ENCODE results near the gene C19orf25. TPM values are rescaled to one million over a fixed set of nuclear protein-coding genes. Genes with fewer than 3 reads are reported as not detected.

The C19orf25 gene
- total RNA-seq, 1 donor from 2014 or later: 37.1 TPM

- intact Hi-C loops (cut with micrococcal nuclease): loop anchor here (5.0 kb wide), 1 partner anchor 294 kb away; no protein-coding TSS in a partner anchor
- no peaks in the 10 kb centered on the region for H3K4me1 Mint-ChIP-seq (ENCODE audit: low read depth)
- no peak for DNase-seq (ENCODE audit: low spot score)
- no peaks in the 10 kb centered on the region for H3K36me3 Mint-ChIP-seq (ENCODE audit: low read depth)
- H3K27me3 Mint-ChIP-seq (ENCODE audit: insufficient read depth): peaks cover 14% of the 10 kb centered on the region
- H3K4me3 Mint-ChIP-seq: peak overlapping the region; percentile 26
- H3K9me3 Mint-ChIP-seq: no peaks in the 10 kb centered on the region
- H3K27ac Mint-ChIP-seq: no peak overlapping the region
Measured at GRCh38 chr19:1468274-1468820, 10.7 kb downstream of the C19orf25 start.

- H3K4me1 Mint-ChIP-seq (ENCODE audit: low read depth): no peaks in the 10 kb centered on the region
- intact Hi-C loops (cut with micrococcal nuclease): loop anchor here (5.0 kb wide), 1 partner anchor 295 kb away; no protein-coding TSS in a partner anchor
- no peak for DNase-seq (ENCODE audit: low spot score)
- H3K27ac Mint-ChIP-seq: no peak overlapping the region
- no peaks in the 10 kb centered on the region for H3K9me3 Mint-ChIP-seq
- H3K27me3 Mint-ChIP-seq (ENCODE audit: insufficient read depth): peaks cover 11% of the 10 kb centered on the region
- H3K36me3 Mint-ChIP-seq (ENCODE audit: low read depth): no peaks in the 10 kb centered on the region
- no peak overlapping the region for H3K4me3 Mint-ChIP-seq
Measured at GRCh38 chr19:1467490-1468273, 11.3 kb downstream of the C19orf25 start.

GRCh38 chr19:1467215-1467489 is 11.9 kb downstream of the C19orf25 start:
- peaks cover 11% of the 10 kb centered on the region for H3K27me3 Mint-ChIP-seq (ENCODE audit: insufficient read depth)
- H3K9me3 Mint-ChIP-seq: no peaks in the 10 kb centered on the region
- no peaks in the 10 kb centered on the region for H3K4me1 Mint-ChIP-seq (ENCODE audit: low read depth)
- no peak overlapping the region for H3K4me3 Mint-ChIP-seq
- DNase-seq (ENCODE audit: low spot score): no peak
- no peaks in the 10 kb centered on the region for H3K36me3 Mint-ChIP-seq (ENCODE audit: low read depth)
- no peak overlapping the region for H3K27ac Mint-ChIP-seq
- intact Hi-C loops (cut with micrococcal nuclease): loop anchor here (5.0 kb wide), 1 partner anchor 295 kb away; no protein-coding TSS in a partner anchor

- H3K4me1 Mint-ChIP-seq (ENCODE audit: low read depth): no peaks in the 10 kb centered on the region
- intact Hi-C loops (cut with micrococcal nuclease): loop anchor here (5.0 kb wide), 1 partner anchor 296 kb away; no protein-coding TSS in a partner anchor
- no peaks in the 10 kb centered on the region for H3K9me3 Mint-ChIP-seq
Measured at GRCh38 chr19:1466461-1467214, 12.4 kb downstream of the C19orf25 start.

GRCh38 chr19:1466018-1466460 is 13.0 kb downstream of the C19orf25 start:
- H3K27ac Mint-ChIP-seq: no peak overlapping the region
- no peaks in the 10 kb centered on the region for H3K9me3 Mint-ChIP-seq
- peaks cover 7% of the 10 kb centered on the region for H3K27me3 Mint-ChIP-seq (ENCODE audit: insufficient read depth)
- no peak overlapping the region for H3K4me3 Mint-ChIP-seq
- no peaks in the 10 kb centered on the region for H3K36me3 Mint-ChIP-seq (ENCODE audit: low read depth)
- no peak for DNase-seq (ENCODE audit: low spot score)
- intact Hi-C loops (cut with micrococcal nuclease): loop anchor here (5.0 kb wide), 1 partner anchor 296 kb away; no protein-coding TSS in a partner anchor
- H3K4me1 Mint-ChIP-seq (ENCODE audit: low read depth): no peaks in the 10 kb centered on the region

More at GRCh38 chr19:1466461-1467214, 12.4 kb downstream of the C19orf25 start:
- H3K27me3 Mint-ChIP-seq (ENCODE audit: insufficient read depth): peaks cover 7% of the 10 kb centered on the region
- H3K36me3 Mint-ChIP-seq (ENCODE audit: low read depth): no peaks in the 10 kb centered on the region
- DNase-seq (ENCODE audit: low spot score): no peak
- no peak overlapping the region for H3K4me3 Mint-ChIP-seq
- no peak overlapping the region for H3K27ac Mint-ChIP-seq

- no peak overlapping the region for H3K27ac Mint-ChIP-seq
- no peak overlapping the region for H3K4me3 Mint-ChIP-seq
- peaks cover 7% of the 10 kb centered on the region for H3K27me3 Mint-ChIP-seq (ENCODE audit: insufficient read depth)
- DNase-seq (ENCODE audit: low spot score): no peak
- H3K9me3 Mint-ChIP-seq: no peaks in the 10 kb centered on the region
- H3K36me3 Mint-ChIP-seq (ENCODE audit: low read depth): no peaks in the 10 kb centered on the region
- no peaks in the 10 kb centered on the region for H3K4me1 Mint-ChIP-seq (ENCODE audit: low read depth)
- intact Hi-C loops (cut with micrococcal nuclease): loop anchor here (5.0 kb wide), 1 partner anchor 297 kb away; no protein-coding TSS in a partner anchor
Measured at GRCh38 chr19:1465191-1466016, 13.6 kb downstream of the C19orf25 start.

- H3K27ac Mint-ChIP-seq: no peak overlapping the region
- no peaks in the 10 kb centered on the region for H3K4me1 Mint-ChIP-seq (ENCODE audit: low read depth)
- DNase-seq (ENCODE audit: low spot score): no peak
- no peak overlapping the region for H3K4me3 Mint-ChIP-seq
- intact Hi-C loops (cut with micrococcal nuclease): no loop called here
- no peaks in the 10 kb centered on the region for H3K9me3 Mint-ChIP-seq
- H3K27me3 Mint-ChIP-seq (ENCODE audit: insufficient read depth): peaks cover 19% of the 10 kb centered on the region
- no peaks in the 10 kb centered on the region for H3K36me3 Mint-ChIP-seq (ENCODE audit: low read depth)
Measured at GRCh38 chr19:1461862-1462261, 17.2 kb downstream of the C19orf25 start.

GRCh38 chr19:1460033-1460995 is 18.7 kb downstream of the C19orf25 start:
- H3K9me3 Mint-ChIP-seq: no peaks in the 10 kb centered on the region
- H3K27me3 Mint-ChIP-seq (ENCODE audit: insufficient read depth): peaks cover 26% of the 10 kb centered on the region
- DNase-seq (ENCODE audit: low spot score): no peak
- peaks cover 5% of the 10 kb centered on the region for H3K4me1 Mint-ChIP-seq (ENCODE audit: low read depth)
- intact Hi-C loops (cut with micrococcal nuclease): no loop called here
- no peak overlapping the region for H3K4me3 Mint-ChIP-seq
- no peak overlapping the region for H3K27ac Mint-ChIP-seq
- no peaks in the 10 kb centered on the region for H3K36me3 Mint-ChIP-seq (ENCODE audit: low read depth)

- no peak overlapping the region for H3K27ac Mint-ChIP-seq
- intact Hi-C loops (cut with micrococcal nuclease): no loop called here
Measured at GRCh38 chr19:1459479-1459878, 19.5 kb downstream of the C19orf25 start.

GRCh38 chr19:1457892-1458291 is 21.1 kb downstream of the C19orf25 start:
- intact Hi-C loops (cut with micrococcal nuclease): no loop called here
- Mint-ChIP-seq H3K4me3 (no peak overlapping the region), H3K27me3 (ENCODE audit: insufficient read depth) (peaks cover 36% of the 10 kb centered on the region), H3K36me3 (ENCODE audit: low read depth) (no peaks in the 10 kb centered on the region), H3K4me1 (ENCODE audit: low read depth) (peaks cover 5% of the 10 kb centered on the region), H3K9me3 (no peaks in the 10 kb centered on the region), H3K27ac (no peak overlapping the region)
- no peak for DNase-seq (ENCODE audit: low spot score)

More at GRCh38 chr19:1459479-1459878, 19.5 kb downstream of the C19orf25 start:
- H3K36me3 Mint-ChIP-seq (ENCODE audit: low read depth): no peaks in the 10 kb centered on the region
- no peak for DNase-seq (ENCODE audit: low spot score)
- peaks cover 28% of the 10 kb centered on the region for H3K27me3 Mint-ChIP-seq (ENCODE audit: insufficient read depth)
- peaks cover 5% of the 10 kb centered on the region for H3K4me1 Mint-ChIP-seq (ENCODE audit: low read depth)
- no peaks in the 10 kb centered on the region for H3K9me3 Mint-ChIP-seq
- no peak overlapping the region for H3K4me3 Mint-ChIP-seq

- intact Hi-C loops (cut with micrococcal nuclease): no loop called here
- H3K4me3 Mint-ChIP-seq: no peak overlapping the region
- H3K36me3 Mint-ChIP-seq (ENCODE audit: low read depth): no peaks in the 10 kb centered on the region
- H3K9me3 Mint-ChIP-seq: no peaks in the 10 kb centered on the region
- no peak for DNase-seq (ENCODE audit: low spot score)
- H3K27me3 Mint-ChIP-seq (ENCODE audit: insufficient read depth): peaks cover 37% of the 10 kb centered on the region
- H3K4me1 Mint-ChIP-seq (ENCODE audit: low read depth): peaks cover 5% of the 10 kb centered on the region
- no peak overlapping the region for H3K27ac Mint-ChIP-seq
Measured at GRCh38 chr19:1457031-1457739, 21.8 kb downstream of the C19orf25 start.
